ENCODE results near the gene VEGFA.

Gene VEGFA

DNA sequence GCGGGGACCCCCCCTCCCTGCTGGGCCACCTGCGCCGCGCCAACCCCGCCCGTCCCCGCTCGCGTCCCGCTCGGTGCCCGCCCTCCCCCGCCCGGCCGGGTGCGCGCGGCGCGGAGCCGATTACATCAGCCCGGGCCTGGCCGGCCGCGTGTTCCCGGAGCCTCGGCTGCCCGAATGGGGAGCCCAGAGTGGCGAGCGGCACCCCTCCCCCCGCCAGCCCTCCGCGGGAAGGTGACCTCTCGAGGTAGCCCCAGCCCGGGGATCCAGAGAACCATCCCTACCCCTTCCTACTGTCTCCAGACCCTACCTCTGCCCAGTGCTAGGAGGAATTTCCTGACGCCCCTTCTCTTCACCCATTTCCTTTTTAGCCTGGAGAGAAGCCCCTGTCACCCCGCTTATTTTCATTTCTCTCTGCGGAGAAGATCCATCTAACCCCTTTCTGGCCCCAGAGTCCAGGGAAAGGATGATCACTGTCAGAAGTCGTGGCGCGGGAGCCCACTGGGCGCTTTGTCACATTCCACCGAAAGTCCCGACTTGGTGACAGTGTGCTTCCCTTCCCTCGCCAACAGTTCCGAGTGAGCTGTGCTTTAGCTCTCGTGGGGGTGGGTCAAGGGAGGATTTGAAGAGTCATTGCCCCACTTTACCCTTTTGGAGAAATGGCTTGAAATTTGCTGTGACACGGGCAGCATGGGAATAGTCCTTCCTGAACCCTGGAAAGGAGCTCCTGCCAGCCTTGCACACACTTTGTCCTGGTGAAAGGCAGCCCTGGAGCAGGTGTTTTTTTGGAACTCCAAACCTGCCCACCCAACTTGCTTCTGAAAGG lies 2.1 kb downstream of the VEGFA start:
- H2AK5ac ChIP-seq (ENCODE audit: low read depth, low read length), result no peak overlapping the region
- peaks cover 3 to 10% of the 10 kb centered on the region in 2 donors for H3K36me3 ChIP-seq (replicated peaks in 1 of 2; ENCODE audit: control insufficient read depth in 2 of 2, insufficient read depth in 2 of 2, low read length in 2 of 2)
- H3K23ac ChIP-seq (ENCODE audit: low read depth, low read length, poor library complexity), result peak overlapping the region; percentile 99
- H2BK120ac ChIP-seq (ENCODE audit: low read depth, low read length), result no peak overlapping the region
- peaks cover 18% of the 10 kb centered on the region for H3K79me1 ChIP-seq (ENCODE audit: low read depth, low read length)
- H3K14ac ChIP-seq (ENCODE audit: low read length), result no peak overlapping the region
- H4K91ac ChIP-seq (ENCODE audit: low read depth, low read length, poor library complexity), result no peak overlapping the region
- peak overlapping the region; percentile 91 to 95 for H3K4me3 ChIP-seq (ENCODE audit: low read length in 2 of 2)
- DNase-seq (ENCODE audit: low spot score), result peak; percentile 23
- no peak overlapping the region for H4K8ac ChIP-seq (ENCODE audit: low read depth, low read length)
- peak overlapping the region; percentile 44 for H2BK5ac ChIP-seq (ENCODE audit: low read length)
- H3K9ac ChIP-seq (ENCODE audit: low read depth, low read length, poor library complexity), result peak overlapping the region; percentile 98
- no peak overlapping the region for H2BK12ac ChIP-seq (ENCODE audit: low read length)
- no peak overlapping the region for H3K4ac ChIP-seq (ENCODE audit: low read length)
- H2AFZ ChIP-seq (ENCODE audit: low read length), result peak overlapping the region; percentile 98
- no peak overlapping the region for H3K27ac ChIP-seq (replicated peaks; ENCODE audit: low read length)
- H3K4me2 ChIP-seq (ENCODE audit: insufficient read depth, low read length, poor library complexity, severe bottlenecking), result peak overlapping the region; percentile 72
- H3K9me3 ChIP-seq (replicated peaks in 1 of 2; ENCODE audit: control insufficient read depth in 2 of 2, insufficient read depth in 1 of 2, low read depth in 1 of 2, low read length in 2 of 2), result no peaks in the 10 kb centered on the region
- peak overlapping the region; percentile 96 for H3K18ac ChIP-seq (ENCODE audit: low read length)
- peak overlapping the region; percentile 50 for H2BK15ac ChIP-seq (ENCODE audit: low read length)
- peaks cover 0 to 11% (median 0%) of the 10 kb centered on the region in 3 experiments for H3K27me3 ChIP-seq (ENCODE audit: control insufficient read depth in 3 of 3, insufficient read depth in 3 of 3, low read depth in 1 of 3, low read length in 3 of 3)
- WGBS, 2 donors (ENCODE audit: extremely low coverage in 2 of 2, insufficient read length in 2 of 2, insufficient replicate concordance in 1 of 2), result no CpG with 5 or more reads among the region's 48 CpGs
- H3K4me1 ChIP-seq (ENCODE audit: control insufficient read depth in 2 of 2, insufficient read depth in 1 of 2, low read depth in 1 of 2, low read length in 2 of 2), result peaks cover 22 to 26% of the 10 kb centered on the region in 2 donors

DNA sequence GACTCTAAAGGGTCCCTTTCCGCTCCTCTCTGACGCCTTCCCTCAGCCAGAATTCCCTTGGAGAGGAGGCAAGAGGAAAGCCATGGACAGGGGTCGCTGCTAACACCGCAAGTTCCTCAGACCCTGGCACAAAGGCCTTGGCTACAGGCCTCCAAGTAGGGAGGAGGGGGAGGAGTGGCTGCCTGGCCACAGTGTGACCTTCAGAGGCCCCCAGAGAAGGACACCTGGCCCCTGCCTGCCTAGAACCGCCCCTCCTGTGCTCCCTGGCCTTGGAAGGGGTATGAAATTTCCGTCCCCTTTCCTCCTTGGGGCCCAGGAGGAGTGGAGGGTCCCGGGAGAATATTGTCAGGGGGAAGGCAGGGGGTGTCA lies 2.7 kb downstream of the VEGFA start:
- peak overlapping the region; percentile 39 for H2BK15ac ChIP-seq (ENCODE audit: low read length)
- peak overlapping the region; percentile 50 for H3K23ac ChIP-seq (ENCODE audit: low read depth, low read length, poor library complexity)
- peak overlapping the region; percentile 13 for H3K4ac ChIP-seq (ENCODE audit: low read length)
- no peak overlapping the region for H2BK12ac ChIP-seq (ENCODE audit: low read length)
- H3K18ac ChIP-seq (ENCODE audit: low read length), result peak overlapping the region; percentile 79
- no peak overlapping the region for H4K91ac ChIP-seq (ENCODE audit: low read depth, low read length, poor library complexity)
- peak overlapping the region; percentile 98 for H2AFZ ChIP-seq (ENCODE audit: low read length)
- peak overlapping the region; percentile 94 for H2BK5ac ChIP-seq (ENCODE audit: low read length)
- H3K4me2 ChIP-seq (ENCODE audit: insufficient read depth, low read length, poor library complexity, severe bottlenecking), result peak overlapping the region; percentile 72
- peak overlapping the region; percentile 90 for H2AK5ac ChIP-seq (ENCODE audit: low read depth, low read length)
- peaks cover 0 to 5% (median 0%) of the 10 kb centered on the region in 3 experiments for H3K27me3 ChIP-seq (ENCODE audit: control insufficient read depth in 3 of 3, insufficient read depth in 3 of 3, low read depth in 1 of 3, low read length in 3 of 3)
- peaks cover 22% of the 10 kb centered on the region in 2 donors for H3K4me1 ChIP-seq (ENCODE audit: control insufficient read depth in 2 of 2, insufficient read depth in 1 of 2, low read depth in 1 of 2, low read length in 2 of 2)
- no peak overlapping the region for H4K8ac ChIP-seq (ENCODE audit: low read depth, low read length)
- no peak overlapping the region for H3K14ac ChIP-seq (ENCODE audit: low read length)
- WGBS, 2 donors (ENCODE audit: extremely low coverage in 2 of 2, insufficient read length in 2 of 2, insufficient replicate concordance in 1 of 2), result no CpG with 5 or more reads among the region's 7 CpGs
- H3K36me3 ChIP-seq (replicated peaks in 1 of 2; ENCODE audit: control insufficient read depth in 2 of 2, insufficient read depth in 2 of 2, low read length in 2 of 2), result peaks cover 7 to 16% of the 10 kb centered on the region in 2 donors
- H3K27ac ChIP-seq (replicated peaks; ENCODE audit: low read length), result no peak overlapping the region
- H2BK120ac ChIP-seq (ENCODE audit: low read depth, low read length), result peak overlapping the region; percentile 30
- no peaks in the 10 kb centered on the region for H3K9me3 ChIP-seq (replicated peaks in 1 of 2; ENCODE audit: control insufficient read depth in 2 of 2, insufficient read depth in 1 of 2, low read depth in 1 of 2, low read length in 2 of 2)
- H3K79me1 ChIP-seq (ENCODE audit: low read depth, low read length), result peaks cover 18% of the 10 kb centered on the region
- H3K9ac ChIP-seq (ENCODE audit: low read depth, low read length, poor library complexity), result peak overlapping the region; percentile 60
- peak overlapping the region; percentile 91 to 95 for H3K4me3 ChIP-seq (ENCODE audit: low read length in 2 of 2)
- peak; percentile 51 for DNase-seq (ENCODE audit: low spot score)

DNA sequence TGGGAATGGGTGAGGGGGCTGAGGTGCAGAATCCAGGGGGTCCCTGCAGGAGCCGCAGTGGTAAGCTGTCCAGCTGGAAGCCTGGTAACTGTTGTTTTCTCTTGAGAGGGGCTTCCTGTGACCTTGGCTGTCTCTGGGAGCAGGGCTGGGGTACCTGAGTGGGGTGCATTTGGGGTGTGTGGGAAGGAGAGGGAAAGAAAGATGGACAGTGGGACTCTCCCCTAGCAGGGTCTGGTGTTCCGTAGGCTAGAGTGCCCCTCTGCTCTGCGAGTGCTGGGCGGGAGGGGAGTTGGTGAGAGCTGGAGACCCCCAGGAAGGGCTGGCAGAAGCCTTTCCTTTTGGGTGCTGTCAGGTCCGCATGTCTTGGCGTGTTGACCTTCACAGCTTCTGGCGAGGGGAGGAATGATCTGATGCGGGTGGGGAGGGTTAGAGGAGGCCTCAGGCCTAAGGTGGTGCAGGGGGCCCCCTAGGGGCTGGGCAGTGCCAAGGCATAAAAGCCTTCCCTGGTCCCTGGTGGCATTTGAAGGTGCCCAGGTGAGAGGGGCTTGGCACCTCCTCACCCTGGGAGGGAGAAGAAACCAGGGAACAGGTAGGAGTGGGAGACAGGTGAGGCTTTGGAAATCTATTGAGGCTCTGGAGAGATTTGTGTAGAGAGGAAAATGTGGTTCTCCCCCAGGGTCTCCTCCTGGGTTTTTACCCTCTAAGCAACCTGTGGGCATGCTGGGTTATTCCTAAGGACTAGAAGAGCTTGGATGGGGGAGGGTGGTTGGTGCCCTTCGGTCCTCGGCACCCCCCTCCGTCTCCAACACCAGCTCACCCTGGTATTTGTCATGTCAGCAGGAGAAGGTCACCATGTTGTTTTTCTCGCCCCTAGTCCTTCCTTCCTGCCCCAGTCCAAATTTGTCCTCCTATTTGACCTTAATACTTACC lies 3.3 kb downstream of the VEGFA start:
- Histone ChIP-seq H3K4me3 (ENCODE audit: low read length in 2 of 2) (peak overlapping the region; percentile 91 to 95), H2AFZ (ENCODE audit: low read length) (peak overlapping the region; percentile 98), H2BK15ac (ENCODE audit: low read length) (peak overlapping the region; percentile 39), H3K36me3 (replicated peaks in 1 of 2; ENCODE audit: control insufficient read depth in 2 of 2, insufficient read depth in 2 of 2, low read length in 2 of 2) (peaks cover 14 to 23% of the 10 kb centered on the region in 2 donors), H4K8ac (ENCODE audit: low read depth, low read length) (no peak overlapping the region), H2AK5ac (ENCODE audit: low read depth, low read length) (peak overlapping the region; percentile 90), H3K27ac (replicated peaks; ENCODE audit: low read length) (no peak overlapping the region), H2BK12ac (ENCODE audit: low read length) (no peak overlapping the region), H4K91ac (ENCODE audit: low read depth, low read length, poor library complexity) (no peak overlapping the region), H3K9ac (ENCODE audit: low read depth, low read length, poor library complexity) (peak overlapping the region; percentile 70), H3K14ac (ENCODE audit: low read length) (no peak overlapping the region), H3K4ac (ENCODE audit: low read length) (peak overlapping the region; percentile 13), H3K27me3 (ENCODE audit: control insufficient read depth in 3 of 3, insufficient read depth in 3 of 3, low read depth in 1 of 3, low read length in 3 of 3) (no peaks in the 10 kb centered on the region), H3K23ac (ENCODE audit: low read depth, low read length, poor library complexity) (peak overlapping the region; percentile 50), H2BK120ac (ENCODE audit: low read depth, low read length) (peak overlapping the region; percentile 30), H3K79me1 (ENCODE audit: low read depth, low read length) (peaks cover 18% of the 10 kb centered on the region), H2BK5ac (ENCODE audit: low read length) (peak overlapping the region; percentile 94), H3K4me1 (ENCODE audit: control insufficient read depth in 2 of 2, insufficient read depth in 1 of 2, low read depth in 1 of 2, low read length in 2 of 2) (peaks cover 22% of the 10 kb centered on the region in 2 donors), H3K18ac (ENCODE audit: low read length) (peak overlapping the region; percentile 79), H3K4me2 (ENCODE audit: insufficient read depth, low read length, poor library complexity, severe bottlenecking) (peak overlapping the region; percentile 72), H3K9me3 (replicated peaks in 1 of 2; ENCODE audit: control insufficient read depth in 2 of 2, insufficient read depth in 1 of 2, low read depth in 1 of 2, low read length in 2 of 2) (no peaks in the 10 kb centered on the region)
- no CpG with 5 or more reads among the region's 12 CpGs for WGBS, 2 donors (ENCODE audit: extremely low coverage in 2 of 2, insufficient read length in 2 of 2, insufficient replicate concordance in 1 of 2)
- no peak for DNase-seq (ENCODE audit: low spot score)
